Ishikawa (cell line): ENCODE results near the gene LRRC51.

Experiments used
- EGR1 ChIP-seq: IDR thresholded peaks from 2 replicates; pipeline ENCODE4 v1.6.1; 2012
- EP300 ChIP-seq: IDR thresholded peaks from 2 replicates; pipeline ENCODE4 v1.6.1; 2012; ENCODE audit warnings: borderline replicate concordance
- FOXM1 ChIP-seq: IDR thresholded peaks from 2 replicates; pipeline ENCODE4 v1.6.1; 2012; ENCODE audit warnings: low read depth, borderline replicate concordance
- NFIC ChIP-seq: IDR thresholded peaks from 2 replicates; pipeline ENCODE4 v1.6.1; 2012
- RAD21 ChIP-seq: IDR thresholded peaks from 2 replicates; pipeline ENCODE4 v1.6.1; 2012; ENCODE audit warnings: low read depth
- TAF1 ChIP-seq: IDR thresholded peaks from 2 replicates; pipeline ENCODE4 v1.6.1; 2012; ENCODE audit warnings: low read depth, mild to moderate bottlenecking
- TCF12 ChIP-seq: IDR thresholded peaks from 2 replicates; pipeline ENCODE4 v1.6.1; 2012; ENCODE audit warnings: low read depth
- TEAD4 ChIP-seq: IDR thresholded peaks from 2 replicates; pipeline ENCODE4 v1.6.1; 2012
- YY1 ChIP-seq: IDR thresholded peaks from 2 replicates; pipeline ENCODE4 v1.6.1; 2012; ENCODE audit warnings: low read depth
- ZBTB7A ChIP-seq: IDR thresholded peaks from 2 replicates; pipeline ENCODE4 v1.6.1; 2012; ENCODE audit warnings: low read depth
- TF ChIP-seq, protein P1 (sequence below): IDR thresholded peaks from 2 replicates; pipeline ENCODE4 v1.6.1; 2012
- TF ChIP-seq, protein P2 (sequence below): IDR thresholded peaks from 2 replicates; pipeline ENCODE4 v1.6.1; 2012; ENCODE audit warnings: low read depth, mild to moderate bottlenecking
- TF ChIP-seq, protein P3 (sequence below): IDR thresholded peaks from 2 replicates; pipeline ENCODE4 v1.6.1; 2012

DNA sequence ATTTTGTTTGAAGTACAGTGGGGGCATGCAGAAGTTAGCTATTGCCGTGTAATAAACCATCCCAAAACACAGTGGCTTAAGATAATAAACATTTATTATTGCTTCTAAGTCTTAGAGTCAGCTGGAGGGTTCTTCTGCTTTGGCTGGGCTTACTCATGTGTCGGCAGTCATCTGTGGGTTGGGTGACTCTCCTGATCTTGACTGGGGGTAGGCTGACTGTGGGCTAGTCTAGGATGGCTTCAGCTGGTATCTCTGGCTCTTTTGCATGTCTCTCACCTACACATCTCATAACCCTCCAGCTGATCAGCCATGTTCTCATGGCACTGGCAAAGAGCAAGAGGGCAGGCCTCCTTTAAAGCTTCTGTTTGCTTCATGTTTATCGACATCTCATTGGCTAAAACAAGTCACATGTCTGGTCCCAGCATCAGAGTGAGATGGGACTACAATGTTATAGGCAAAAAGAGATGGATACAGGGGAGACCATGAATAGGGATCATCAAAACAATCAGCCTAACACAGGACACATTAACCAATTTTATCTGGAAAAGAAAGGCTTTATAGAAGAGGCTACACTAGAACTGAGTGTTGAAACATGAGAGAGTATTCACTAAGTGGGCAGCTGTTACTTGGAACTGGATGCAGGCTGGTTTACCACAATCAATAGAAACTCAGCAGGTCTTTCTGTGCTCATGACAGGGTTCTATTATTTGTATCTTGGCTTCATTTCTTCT is 5.1 kb downstream of the LRRC51 start:
- TF ChIP-seq, protein P1, sequence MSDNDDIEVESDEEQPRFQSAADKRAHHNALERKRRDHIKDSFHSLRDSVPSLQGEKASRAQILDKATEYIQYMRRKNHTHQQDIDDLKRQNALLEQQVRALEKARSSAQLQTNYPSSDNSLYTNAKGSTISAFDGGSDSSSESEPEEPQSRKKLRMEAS: no peak
- TF ChIP-seq RAD21: no peak
- no peak for TF ChIP-seq TEAD4
- TF ChIP-seq EP300: no peak
- TF ChIP-seq ZBTB7A: no peak
- TF ChIP-seq TAF1: no peak
- TF ChIP-seq TCF12: no peak
- no peak for TF ChIP-seq FOXM1
- TF ChIP-seq NFIC: no peak
- no peak for TF ChIP-seq EGR1
- TF ChIP-seq, protein P2, sequence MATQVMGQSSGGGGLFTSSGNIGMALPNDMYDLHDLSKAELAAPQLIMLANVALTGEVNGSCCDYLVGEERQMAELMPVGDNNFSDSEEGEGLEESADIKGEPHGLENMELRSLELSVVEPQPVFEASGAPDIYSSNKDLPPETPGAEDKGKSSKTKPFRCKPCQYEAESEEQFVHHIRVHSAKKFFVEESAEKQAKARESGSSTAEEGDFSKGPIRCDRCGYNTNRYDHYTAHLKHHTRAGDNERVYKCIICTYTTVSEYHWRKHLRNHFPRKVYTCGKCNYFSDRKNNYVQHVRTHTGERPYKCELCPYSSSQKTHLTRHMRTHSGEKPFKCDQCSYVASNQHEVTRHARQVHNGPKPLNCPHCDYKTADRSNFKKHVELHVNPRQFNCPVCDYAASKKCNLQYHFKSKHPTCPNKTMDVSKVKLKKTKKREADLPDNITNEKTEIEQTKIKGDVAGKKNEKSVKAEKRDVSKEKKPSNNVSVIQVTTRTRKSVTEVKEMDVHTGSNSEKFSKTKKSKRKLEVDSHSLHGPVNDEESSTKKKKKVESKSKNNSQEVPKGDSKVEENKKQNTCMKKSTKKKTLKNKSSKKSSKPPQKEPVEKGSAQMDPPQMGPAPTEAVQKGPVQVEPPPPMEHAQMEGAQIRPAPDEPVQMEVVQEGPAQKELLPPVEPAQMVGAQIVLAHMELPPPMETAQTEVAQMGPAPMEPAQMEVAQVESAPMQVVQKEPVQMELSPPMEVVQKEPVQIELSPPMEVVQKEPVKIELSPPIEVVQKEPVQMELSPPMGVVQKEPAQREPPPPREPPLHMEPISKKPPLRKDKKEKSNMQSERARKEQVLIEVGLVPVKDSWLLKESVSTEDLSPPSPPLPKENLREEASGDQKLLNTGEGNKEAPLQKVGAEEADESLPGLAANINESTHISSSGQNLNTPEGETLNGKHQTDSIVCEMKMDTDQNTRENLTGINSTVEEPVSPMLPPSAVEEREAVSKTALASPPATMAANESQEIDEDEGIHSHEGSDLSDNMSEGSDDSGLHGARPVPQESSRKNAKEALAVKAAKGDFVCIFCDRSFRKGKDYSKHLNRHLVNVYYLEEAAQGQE: no peak
- TF ChIP-seq, protein P3, sequence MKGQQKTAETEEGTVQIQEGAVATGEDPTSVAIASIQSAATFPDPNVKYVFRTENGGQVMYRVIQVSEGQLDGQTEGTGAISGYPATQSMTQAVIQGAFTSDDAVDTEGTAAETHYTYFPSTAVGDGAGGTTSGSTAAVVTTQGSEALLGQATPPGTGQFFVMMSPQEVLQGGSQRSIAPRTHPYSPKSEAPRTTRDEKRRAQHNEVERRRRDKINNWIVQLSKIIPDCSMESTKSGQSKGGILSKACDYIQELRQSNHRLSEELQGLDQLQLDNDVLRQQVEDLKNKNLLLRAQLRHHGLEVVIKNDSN: peak; percentile 79
- no peak for TF ChIP-seq YY1
